Epidermal melanocyte (primary cell): ENCODE measurements around the gene CMPK1.

Experiments
- DNase-seq: peaks from one replicate; pipeline ENCODE4 v3.0.0; 2011; ENCODE audit warnings: low spot score; ENCODE audit not compliant: insufficient read length

The CMPK1 gene

GRCh38 chr1:47420547-47420946, 87.0 kb downstream of the CMPK1 start:
- DNase-seq, result no peak

GRCh38 chr1:47423872-47424271, 90.3 kb downstream of the CMPK1 start:
- no peak for DNase-seq

GRCh38 chr1:47424336-47424982, 90.9 kb downstream of the CMPK1 start:
- DNase-seq, result no peak
